Suppressor macrophage (primary cell): Measurements from ENCODE around the gene NOL4.
"Not testable (repeated sequence)": the region's sequence is repeated elsewhere in the genome, so short reads cannot be mapped to it uniquely, and the experiment has no call there.

Source experiments
- DNase-seq, 4 experiments: peaks; one replicate each; pipeline ENCODE4 v3.0.0-alpha.2; 2020 to 2022
- total RNA-seq, 17 experiments: gene quantifications; one replicate each; lab custom pipeline; 2026; ENCODE audit warnings: mixed read lengths in 6 of 17, inconsistent platforms in 3 of 17; lab: John Stamatoyannopoulos, UW

The NOL4 gene, protein sequence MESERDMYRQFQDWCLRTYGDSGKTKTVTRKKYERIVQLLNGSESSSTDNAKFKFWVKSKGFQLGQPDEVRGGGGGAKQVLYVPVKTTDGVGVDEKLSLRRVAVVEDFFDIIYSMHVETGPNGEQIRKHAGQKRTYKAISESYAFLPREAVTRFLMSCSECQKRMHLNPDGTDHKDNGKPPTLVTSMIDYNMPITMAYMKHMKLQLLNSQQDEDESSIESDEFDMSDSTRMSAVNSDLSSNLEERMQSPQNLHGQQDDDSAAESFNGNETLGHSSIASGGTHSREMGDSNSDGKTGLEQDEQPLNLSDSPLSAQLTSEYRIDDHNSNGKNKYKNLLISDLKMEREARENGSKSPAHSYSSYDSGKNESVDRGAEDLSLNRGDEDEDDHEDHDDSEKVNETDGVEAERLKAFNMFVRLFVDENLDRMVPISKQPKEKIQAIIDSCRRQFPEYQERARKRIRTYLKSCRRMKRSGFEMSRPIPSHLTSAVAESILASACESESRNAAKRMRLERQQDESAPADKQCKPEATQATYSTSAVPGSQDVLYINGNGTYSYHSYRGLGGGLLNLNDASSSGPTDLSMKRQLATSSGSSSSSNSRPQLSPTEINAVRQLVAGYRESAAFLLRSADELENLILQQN
- total RNA-seq = 0 to 3.1 (median 0) reads per million in 17 experiments

DNA sequence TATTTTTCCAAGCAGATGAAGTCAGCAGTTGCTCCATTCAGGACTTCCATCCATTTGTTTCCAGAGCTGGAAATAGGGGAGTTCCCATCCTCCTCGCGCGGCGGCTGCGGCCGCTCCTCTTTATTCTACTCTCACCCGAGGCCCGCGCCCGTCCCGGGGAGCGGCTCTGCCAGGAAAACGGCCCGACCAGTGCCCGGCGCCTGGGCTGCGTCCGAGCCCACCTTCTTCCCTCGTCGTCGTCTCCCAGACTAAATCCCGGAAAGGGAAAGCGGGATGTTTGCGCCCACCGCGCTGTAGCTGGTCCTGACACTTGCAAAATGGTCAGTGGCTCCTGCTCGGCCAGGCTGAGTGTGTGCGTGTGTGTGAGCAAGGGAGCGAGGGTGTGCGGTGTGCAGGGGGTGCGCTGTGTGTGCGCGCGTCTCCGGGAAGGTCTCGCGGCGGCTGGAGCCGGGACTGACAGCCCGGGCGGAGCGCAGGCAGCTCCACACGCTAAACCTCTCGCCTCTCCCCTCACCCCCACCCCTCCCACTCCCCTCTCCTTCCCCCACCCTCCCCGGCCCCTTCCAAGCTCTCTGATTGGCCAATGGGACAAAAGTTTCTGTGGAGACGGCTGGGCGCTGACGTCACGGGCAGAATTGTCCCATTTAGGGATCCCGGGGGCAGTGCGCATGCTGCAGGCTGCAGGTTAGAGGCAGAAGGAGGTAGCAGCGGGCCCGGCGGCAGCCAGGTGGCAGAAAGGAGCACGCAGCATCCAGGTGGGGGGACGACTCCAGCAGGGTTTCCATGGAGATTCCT is at the start of gene NOL4:
Gene NOL4 (minus strand): TSS at position 491 of the 795 bp plus-strand sequence. CDS start 1,660 bp downstream, outside the sequence.
- DNase-seq = no peak

DNA sequence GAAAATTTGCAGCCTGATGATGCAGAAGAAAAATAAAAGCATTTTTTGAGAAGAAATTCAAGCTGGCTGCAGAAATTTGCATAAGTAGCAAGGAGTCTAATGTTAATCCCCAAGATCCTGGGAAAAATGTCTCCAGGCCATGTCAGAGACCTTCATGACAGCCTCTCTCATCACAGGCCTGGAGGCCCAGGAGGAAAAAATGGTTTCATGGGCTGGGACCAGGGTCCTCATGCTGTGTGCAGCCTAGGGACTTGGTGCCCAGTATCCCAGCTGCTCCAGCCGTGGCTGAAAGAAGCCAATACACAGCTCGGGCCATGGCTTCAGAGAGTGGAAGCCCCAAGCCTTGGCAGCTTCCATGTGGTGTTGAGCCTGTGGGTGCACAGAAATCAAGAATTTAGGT is 41.3 kb upstream of the NOL4 start:
- not testable (repeated sequence) for DNase-seq

DNA sequence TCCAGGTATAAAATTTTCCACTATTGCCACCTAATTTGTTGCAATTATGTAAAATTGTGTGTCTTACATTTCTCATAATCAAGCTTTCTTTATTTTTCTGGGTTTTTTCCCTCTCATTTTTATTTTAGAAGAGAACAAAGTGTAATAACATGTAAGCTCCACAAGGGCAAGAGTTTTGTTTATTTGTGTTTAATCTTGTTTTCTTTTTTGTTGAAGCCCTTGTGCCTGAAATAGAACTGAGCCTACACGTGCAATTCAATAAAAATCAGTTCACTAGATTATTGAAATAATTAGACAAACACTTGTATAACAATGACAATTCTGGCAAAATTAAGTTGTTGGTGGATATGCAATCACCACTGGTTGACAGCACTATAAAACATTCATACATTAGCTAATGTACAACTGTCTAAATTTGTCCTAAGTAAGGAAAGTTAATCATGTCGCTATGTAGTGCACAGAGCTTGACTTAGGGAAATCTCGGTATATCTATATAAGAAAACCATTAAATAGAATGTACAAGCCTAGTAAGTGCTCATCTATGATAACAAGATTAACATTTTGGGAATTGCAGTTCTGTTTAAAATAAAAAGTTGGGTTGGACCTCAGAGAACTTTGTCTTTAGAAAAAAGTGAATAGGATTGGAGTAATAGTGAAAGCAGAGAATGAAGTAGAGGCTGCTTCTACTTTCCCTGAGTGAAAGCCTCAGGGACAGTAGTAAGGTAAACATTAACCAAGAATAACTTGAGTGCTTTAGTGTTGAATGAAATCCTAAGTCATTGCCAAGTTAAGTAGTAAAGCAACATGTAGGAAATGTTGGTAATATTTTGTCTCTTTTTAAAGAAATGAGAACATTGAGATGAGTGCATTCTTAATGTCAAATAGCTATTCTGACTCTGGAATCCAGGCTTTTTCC is 37.4 kb upstream of the NOL4 start:
- DNase-seq = no peak

DNA sequence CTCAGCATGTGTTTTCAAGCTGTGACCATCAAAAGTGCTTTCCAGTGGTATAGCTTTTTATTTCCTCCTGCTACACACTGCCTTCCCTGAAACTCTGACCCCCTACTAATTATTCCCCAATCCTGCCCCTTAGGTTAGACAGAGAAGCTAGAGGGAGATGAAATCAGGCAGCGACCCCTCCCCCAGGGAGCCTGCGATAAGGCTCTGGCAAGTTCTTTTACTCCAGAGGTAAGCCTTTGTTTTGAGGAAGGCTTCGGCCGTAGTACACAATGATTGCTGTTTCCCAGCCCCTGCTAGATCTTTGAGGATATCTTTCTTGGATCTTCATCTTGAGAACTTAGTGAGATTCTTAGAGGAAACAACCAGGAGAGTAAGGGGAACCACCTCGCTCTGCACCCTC is 33.5 kb upstream of the NOL4 start:
- DNase-seq = no peak

DNA sequence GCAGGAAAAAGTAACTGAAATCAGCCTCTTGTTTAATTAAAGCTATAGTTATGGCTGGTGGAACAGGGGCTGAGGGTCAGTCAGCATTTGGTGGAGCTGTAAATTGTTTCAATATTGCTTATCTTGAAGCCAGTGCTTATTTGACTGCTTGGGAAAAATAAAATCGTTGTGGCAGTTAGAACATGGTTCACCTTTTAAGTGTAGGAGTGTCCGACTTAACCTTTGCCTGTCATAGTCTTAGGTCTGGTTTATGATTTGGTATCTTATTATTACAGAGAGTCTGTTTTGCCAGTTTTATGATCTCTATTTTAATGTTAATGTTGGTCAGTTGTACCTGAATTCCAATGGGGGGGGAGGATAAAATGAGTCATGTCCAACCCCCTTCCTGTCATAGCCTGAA is 27.2 kb upstream of the NOL4 start:
- DNase-seq = no peak

DNA sequence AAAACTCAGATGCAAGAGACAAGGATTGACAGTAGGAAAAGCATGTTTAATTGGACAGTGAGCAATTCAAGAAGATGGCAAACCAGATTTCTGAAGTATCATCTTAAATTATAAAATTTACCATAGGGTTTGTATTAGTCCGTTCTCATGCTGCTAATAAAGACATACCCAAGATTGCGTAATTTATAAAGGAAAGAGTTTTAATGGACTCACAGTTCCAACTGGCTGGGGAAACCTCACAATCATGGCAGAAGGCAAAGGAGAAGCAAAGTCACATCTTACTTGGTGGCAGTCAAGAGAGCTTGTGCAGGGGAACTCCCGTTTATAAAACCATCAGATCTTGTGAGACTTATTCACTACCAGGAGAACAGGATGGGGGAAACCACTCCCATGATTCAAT is 24.0 kb upstream of the NOL4 start:
- no peak for DNase-seq

DNA sequence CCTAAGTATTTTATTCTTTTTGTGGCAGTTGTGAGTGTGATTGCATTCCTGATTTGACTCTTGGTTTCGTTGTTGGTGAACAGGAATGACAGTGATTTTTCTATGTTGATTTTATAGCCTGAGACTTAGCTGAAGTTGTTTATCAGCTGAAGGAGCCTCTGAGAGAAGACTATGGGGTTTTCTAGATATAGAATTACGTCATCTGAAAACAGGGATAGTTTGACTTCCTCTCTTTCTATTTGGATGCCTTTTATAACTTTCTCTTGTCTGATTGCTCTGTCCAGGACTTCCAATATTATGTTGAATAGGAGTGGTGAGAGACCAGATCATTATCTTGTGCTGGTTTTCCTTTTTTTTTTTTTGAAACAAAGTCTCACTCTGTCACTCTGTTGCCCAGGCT is 18.0 kb upstream of the NOL4 start:
- no peak for DNase-seq

DNA sequence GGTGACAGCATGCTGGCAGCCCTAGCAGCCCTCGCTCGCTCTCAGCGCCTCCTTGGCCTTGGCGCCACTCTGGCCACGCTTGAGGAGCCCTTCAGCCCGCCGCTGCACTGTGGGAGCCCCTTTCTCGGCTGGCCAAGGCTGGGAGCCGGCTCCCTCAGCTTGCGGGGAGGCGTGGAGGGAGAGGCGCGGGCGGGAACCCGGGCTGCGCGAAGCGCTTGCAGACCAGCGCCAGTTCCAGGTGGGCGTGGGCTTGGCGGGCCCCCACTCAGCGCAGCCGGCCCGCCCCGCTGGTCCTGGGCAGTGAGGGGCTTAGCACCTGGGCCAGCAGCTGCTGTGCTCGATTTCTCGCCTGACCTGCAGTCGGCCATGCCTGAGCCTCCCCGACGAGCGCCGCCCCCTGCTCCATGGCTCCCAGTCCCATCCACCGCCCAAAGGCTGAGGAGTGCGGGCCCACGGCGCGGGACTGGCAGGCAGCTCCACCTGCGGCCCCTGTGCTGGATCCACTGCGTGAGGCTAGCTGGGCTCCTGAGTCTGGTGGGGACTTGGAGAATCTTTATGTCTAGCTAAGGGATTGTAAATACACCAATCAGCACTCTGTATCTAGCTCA is 9.2 kb upstream of the NOL4 start:
- not testable (repeated sequence) for DNase-seq

DNA sequence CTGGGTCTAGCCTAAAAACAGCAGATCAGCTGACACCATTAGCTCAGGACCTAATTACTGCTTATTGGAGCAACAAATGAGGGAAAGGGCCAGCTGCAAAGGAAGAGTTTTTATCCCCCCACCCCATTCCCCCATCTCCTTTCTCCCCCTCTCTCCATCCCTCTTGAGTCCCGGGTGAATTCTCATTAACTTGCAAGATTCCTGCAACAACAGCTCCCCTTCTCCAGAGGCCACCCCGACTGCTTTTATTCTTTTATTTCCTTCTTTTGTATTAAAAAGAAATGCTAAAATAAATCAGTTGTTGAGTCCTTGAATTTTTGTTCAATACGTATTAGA is 473 bp upstream of the NOL4 start:
- no peak for DNase-seq

DNA sequence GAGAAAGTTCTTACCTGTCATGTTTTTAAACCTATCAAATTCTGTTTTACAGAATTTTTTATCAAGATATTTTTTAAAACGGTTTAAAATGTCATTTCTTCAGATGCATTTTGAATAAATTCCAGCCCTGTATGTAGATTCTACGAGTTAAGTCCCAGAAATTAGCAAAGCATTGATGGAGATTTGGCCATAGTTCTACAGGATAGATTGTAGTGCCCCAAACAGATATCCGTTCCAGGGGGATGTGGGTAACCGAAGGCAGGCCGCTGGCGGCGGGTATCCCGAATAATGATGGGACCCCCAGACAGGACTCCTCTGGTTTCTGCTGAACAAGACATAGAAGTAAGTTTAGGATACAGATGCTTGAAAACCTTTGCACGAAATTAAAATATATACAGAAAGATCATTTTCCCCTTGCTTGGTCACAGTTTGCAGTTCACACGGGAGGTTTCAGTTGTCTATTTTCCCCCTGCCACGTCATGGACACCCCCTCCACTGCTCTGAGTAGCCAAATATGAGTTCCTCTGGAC is 755 bp downstream of the NOL4 start:
- DNase-seq = no peak

DNA sequence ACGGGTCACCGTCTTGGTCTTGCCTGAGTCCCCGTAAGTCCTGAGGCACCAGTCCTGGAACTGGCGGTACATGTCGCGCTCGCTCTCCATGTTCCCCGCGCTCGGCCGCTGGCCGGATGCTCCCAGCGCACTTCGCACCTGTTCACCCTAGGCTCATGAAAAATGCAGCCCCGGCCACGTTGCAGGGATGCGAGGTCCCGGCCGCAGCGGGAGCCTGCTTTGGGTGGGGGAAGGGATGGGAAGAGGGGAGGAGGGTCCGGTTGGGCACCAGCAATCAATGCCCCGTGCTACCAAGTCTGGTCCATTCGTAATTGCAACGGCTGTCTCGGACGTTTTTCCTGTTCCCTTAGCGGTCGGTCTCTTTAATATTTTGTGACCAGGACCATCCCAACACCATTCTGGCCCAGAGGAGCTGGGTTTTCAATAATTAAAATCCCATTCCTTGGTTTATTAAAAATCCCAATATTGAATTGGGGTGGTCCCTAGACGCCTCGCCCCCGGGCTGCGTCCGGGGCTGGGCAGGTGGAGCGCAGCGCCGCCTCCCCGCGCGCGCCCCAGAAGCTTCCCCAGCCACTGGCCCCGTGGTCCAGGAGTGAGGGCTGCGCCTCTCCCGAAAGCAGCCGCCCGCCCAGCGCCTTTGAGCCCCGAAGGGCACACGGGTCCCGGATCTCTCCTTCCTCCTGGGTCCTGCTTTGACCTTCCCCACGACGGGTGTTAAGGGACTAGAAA is 1.4 kb downstream of the NOL4 start:
- no peak for DNase-seq

DNA sequence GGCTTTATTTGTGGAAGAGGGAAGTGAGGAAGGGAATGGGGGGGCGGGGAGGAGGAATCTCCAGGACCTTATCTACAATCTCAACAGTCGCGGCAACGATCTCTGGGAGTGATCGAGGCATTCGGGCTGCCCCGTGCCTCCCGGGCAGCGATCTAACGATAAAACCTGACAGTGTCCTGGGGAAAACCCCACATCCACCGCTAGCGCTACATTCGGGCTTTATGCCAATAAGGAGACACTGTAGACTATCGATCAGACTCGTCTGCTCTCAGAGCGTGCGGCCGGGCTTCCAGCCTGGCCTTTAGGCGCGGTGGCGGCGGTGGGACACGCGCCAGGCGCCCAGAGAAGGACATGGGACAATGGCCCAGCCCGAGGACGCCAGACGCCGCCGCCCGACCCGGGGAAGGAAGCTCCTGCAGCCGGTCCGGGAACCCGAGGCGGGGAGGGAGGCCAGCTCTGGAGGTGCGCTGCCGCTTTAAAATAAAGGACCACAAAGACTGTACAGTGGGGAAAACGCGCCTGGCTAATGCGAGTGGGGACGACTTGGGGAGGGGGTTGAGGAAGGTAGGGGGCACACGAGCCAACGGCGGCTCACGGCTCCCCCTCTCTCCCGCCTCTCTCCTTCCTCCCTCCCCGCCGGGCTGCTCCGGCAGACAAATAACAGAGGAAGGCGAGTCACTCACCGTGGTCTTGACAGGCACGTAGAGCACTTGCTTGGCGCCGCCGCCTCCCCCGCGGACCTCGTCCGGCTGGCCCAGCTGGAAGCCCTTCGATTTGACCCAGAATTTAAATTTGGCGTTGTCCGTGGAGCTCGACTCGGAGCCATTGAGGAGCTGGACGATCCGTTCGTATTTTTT is 2.2 kb downstream of the NOL4 start:
- DNase-seq = no peak

DNA sequence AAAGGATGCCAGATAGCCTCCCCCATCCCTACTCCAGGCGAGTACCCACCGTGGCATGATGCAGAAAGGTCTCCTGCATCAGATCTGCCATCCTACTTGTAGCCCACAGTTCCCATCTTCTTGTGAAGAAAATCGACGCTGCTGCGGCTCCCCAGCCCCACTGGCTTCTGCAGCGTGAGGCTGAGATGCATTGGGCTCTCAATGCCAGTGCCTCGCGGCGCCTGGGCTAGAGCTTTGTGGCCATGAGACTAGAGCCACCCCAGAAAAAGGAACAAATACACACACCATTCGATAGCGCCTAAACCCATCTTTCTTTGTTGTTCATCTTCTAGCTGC is 2.8 kb downstream of the NOL4 start:
- DNase-seq = no peak

DNA sequence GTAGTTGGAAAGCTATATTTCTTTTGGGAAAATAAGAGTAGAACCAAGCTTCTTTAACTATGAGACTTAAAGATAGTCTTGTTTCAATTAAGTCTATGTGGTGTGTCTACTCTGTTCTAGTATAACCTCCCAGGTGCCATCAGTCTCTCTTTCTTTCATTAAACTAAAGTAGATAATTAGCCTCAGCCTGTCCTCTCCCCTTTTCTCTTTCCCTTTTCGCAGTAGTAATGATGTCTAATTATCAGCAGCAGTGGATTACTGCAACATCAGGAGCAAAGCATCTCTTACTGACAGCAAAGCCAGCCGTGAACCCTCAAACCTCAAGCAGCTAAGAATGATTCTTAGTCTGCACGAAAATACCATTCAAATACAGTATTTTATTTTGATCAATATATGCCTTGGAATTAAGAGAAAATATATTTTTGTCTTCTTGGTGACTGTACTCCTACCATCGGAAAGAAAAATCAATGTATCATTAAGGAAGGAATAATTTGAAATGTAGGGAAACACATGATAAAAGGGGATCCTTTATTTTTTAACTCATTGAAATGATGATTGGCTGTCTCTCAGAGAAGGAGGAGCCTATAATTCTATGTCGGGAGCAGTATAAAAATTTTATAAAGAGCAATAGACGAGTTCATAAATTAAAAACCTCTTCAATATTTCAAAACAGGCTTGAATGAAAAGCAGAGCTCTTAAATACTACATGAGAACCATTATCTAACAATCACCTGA is 4.5 kb downstream of the NOL4 start:
- no peak for DNase-seq

DNA sequence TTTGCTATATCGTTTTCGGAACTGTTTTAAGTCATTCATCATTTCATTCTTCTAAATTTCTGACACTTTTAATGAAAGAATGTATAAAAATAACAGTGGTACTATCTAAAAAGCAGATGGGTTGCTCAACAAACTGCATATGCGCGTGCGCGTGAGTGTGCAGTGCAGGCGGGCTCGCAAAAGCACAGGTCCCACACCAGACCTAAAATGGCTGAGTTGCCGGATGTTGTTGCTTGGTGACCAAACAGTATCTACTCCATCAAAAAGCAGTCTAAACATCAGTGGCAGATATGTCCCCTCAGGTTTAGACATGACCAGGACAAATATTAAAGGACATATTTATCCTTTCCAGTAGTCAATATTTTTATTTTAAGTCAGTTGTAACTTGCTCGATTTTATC is 5.1 kb downstream of the NOL4 start:
- no peak for DNase-seq

DNA sequence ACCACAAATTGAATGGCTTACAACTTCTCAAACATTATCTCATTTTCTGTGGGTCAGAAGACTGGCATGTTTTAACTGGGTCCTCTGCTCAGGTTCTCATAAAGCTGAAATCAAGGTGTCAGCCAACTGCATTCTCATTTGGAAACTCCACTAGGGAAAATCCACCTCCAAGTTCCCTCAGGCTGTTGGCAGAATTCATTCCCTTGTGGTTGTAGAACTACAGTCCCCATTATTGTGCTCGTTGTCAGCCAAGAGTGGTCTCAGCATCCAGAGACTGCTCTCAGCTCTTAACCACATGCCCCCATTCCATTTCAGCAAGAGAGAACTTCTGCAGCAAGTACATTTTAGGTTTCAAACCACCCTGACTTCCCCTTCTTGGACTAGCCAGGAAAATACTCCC is 12.2 kb downstream of the NOL4 start:
- DNase-seq = no peak

DNA sequence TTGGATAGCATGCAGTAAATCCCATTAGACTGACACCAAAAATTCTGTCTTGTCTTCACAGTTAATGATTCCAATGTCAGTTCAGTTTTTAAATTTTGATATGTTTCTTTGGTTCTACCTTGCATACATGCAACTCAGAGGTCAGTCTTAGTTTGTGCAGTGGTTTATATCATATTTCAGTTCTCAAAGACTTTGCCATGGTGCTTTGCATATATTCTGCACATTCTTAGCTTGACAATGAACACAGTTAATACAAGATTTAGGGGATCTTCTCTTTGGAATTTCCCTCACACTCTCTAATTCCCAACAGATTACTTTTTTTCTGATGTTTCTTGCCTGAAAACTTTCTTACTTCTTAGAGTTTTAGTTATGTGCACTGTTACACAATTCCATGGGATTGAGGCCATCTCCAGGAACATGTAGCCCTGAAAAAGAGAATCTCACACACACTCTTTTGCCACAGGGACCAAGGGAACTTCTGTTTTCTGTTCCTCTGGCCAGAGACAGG is 17.3 kb downstream of the NOL4 start:
- no peak for DNase-seq

DNA sequence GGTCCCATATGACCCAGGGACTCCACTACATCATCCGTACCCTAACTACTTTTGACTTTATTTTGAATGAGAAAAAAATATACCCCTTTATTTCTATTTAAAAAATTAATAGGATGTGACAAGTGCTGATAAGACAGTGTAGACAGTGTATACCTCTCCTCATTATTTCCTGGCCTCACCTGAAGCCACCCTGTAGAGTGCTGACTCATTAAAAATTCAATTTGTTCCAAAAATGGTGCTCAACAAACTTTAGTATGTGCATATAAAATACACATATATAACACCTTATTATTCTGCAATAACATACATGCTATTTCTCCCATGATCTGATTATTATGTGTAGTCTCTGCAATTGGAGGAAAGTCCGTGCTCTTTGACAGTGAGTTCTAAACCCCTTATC is 20.8 kb downstream of the NOL4 start:
- no peak for DNase-seq

DNA sequence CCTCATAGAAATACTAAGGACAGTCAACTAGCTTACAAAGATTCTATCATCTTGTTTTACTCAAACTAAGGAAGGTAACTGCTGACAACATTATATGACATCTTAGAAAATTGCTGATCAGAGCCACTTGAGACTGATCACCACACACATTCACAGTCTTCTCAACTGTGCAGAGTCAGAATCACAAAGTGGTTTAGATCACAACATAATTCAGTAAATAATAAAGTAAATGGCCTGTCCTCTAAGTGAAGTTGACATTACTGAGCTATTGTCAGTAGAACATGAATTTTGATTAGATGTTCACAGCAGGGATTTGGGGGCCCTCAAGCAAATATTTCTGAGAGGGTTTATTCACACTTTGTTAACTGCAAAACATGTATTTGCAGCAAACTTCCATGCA is 28.5 kb downstream of the NOL4 start:
- no peak for DNase-seq
